ENCODE data around the gene EVI5.

DNA sequence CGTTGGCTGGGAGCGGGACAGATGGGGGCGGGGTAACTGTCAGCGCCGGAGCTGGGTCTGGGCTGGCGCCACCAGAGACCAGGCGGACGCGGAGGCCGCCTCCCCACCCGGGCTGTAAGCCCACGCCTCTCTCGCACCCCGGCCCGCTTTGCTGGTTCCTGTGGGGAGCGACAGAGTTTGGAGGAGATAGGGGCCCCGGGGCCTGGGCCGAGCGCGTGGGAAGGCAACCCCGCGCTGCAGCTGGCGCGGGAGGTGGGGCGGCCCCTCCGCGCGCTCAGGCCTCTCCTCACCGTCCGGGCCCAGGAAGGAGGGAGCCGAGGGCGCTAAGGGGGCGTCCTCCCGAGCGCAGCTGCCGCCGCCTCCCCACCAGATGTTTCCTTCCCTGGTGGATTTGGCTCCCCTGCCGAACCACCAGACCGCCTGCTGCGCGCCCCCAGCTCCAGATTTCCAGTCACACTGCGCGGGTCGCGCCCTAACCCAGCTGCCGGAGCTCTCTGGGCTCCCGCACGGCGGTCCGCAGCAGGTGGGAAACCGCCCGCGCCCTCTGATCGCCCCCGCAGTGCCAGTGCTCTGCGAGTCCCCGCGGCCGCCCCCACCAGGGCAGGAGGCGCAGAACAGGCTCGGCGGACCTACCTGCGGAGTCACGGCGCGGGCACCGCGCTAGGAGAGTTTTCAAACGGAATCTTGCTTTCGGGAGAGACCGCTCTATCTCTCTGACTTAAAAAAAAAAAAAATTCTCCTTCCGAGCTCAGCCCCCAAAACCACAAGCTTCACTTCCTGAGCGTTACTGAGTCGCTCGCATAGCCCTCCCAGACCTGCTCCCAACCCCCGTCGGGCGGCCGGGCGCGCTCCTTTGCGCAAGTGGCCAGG, 299.3 kb downstream of the EVI5 start:
- TF ChIP-seq, protein P1, sequence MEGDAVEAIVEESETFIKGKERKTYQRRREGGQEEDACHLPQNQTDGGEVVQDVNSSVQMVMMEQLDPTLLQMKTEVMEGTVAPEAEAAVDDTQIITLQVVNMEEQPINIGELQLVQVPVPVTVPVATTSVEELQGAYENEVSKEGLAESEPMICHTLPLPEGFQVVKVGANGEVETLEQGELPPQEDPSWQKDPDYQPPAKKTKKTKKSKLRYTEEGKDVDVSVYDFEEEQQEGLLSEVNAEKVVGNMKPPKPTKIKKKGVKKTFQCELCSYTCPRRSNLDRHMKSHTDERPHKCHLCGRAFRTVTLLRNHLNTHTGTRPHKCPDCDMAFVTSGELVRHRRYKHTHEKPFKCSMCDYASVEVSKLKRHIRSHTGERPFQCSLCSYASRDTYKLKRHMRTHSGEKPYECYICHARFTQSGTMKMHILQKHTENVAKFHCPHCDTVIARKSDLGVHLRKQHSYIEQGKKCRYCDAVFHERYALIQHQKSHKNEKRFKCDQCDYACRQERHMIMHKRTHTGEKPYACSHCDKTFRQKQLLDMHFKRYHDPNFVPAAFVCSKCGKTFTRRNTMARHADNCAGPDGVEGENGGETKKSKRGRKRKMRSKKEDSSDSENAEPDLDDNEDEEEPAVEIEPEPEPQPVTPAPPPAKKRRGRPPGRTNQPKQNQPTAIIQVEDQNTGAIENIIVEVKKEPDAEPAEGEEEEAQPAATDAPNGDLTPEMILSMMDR (IDR thresholded peaks at IDR 0.05; ENCODE audit: low read depth, low read length): peak; percentile 32; the same call in 1 of the 2 replicates
- TF ChIP-seq EZH2phosphoT487 (IDR thresholded peaks at IDR 0.05; ENCODE audit: low read depth): no peak

All from OCI-LY3 (cell line).